Muscle layer of colon (tissue), 2 donors: ENCODE measurements around the gene CD7.
"Not testable (repeated sequence)": the region's sequence is repeated elsewhere in the genome, so short reads cannot be mapped to it uniquely, and the experiment has no call there.

Experiments used
- H3K27ac ChIP-seq: one replicate; pipeline ENCODE4 v1.7.0; 2013; ENCODE audit warnings: low read depth, mild to moderate bottlenecking, low read length, moderate library complexity
- H3K27me3 ChIP-seq, 2 donors: one replicate each; pipeline ENCODE4 v1.7.0; 2013; ENCODE audit warnings: low read length in 2 of 2, mild to moderate bottlenecking in 2 of 2; ENCODE audit not compliant: insufficient read depth in 2 of 2, control insufficient read depth in 1 of 2
- H3K36me3 ChIP-seq: one replicate; pipeline ENCODE4 v1.7.0; 2013; ENCODE audit warnings: mild to moderate bottlenecking, low read length; ENCODE audit not compliant: insufficient read depth
- H3K4me1 ChIP-seq: one replicate; pipeline ENCODE4 v1.7.0; 2013; ENCODE audit warnings: mild to moderate bottlenecking, low read length; ENCODE audit not compliant: insufficient read depth
- H3K4me3 ChIP-seq, 2 donors: one replicate each; pipeline ENCODE4 v1.7.0; 2013; ENCODE audit warnings: low read length in 2 of 2, low read depth in 1 of 2, mild to moderate bottlenecking in 1 of 2, moderate library complexity in 1 of 2
- H3K9ac ChIP-seq: one replicate; pipeline ENCODE4 v1.7.0; 2013; ENCODE audit warnings: low read length
- H3K9me3 ChIP-seq: one replicate; pipeline ENCODE4 v1.7.0; 2013; ENCODE audit warnings: mild to moderate bottlenecking, low read length
- donor health status: abdominal sarcoma.
- donor health status: Adenocarcinoma of cecum.

CD7 gene

DNA sequence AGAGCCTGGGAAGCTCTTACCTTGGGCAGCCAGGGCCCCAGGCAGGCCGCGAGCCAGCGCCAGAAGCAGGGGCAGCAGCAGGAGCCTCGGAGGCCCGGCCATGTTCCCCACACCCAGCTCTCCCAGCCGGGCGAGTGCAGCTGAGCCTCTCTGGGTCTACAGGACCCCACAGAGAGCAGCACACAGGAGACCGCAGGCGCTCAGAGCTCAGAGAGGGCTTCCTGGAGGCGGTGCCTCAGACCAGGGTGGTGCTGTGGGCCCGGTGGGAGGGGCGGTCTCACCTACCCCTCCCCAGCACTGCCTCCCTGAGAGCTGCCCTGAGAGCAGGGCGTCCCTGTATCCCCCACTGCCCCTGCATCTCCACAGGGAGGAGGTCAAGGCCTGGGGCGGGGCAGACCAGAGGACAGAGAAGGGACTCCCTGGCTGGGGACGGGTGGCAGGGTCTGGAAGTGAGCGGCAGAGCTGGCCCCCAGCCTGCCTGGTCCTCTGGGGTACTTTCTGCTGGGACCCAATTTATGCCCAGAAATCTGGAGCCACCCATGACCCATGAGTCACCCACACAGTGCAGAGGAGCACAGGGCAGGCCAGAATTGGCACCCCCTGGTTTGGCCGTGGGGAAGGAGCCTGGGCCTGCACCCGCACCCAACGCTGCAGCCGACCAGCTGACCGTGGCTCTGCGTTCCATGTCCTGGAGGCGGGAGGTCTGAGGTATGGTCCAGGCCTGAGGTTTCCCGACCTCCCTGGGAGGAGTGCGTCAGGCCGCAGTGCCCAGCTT, at the start of gene CD7:
TSS of gene CD7 (minus strand) at position 215 of the 775 bp plus-strand sequence. CDS start at position 102, 113 bp downstream.
- Histone ChIP-seq H3K9ac (no peak within 1 kb of the TSS), H3K4me1 (no peaks in the 10 kb centered on the region), H3K27me3 (peaks cover 30 to 46% of the 10 kb centered on the region in 2 donors), H3K9me3 (no peaks in the 10 kb centered on the region), H3K36me3 (no peaks in the 10 kb centered on the region), H3K27ac (no peak within 1 kb of the TSS), H3K4me3 (no peak within 1 kb of the TSS)

DNA sequence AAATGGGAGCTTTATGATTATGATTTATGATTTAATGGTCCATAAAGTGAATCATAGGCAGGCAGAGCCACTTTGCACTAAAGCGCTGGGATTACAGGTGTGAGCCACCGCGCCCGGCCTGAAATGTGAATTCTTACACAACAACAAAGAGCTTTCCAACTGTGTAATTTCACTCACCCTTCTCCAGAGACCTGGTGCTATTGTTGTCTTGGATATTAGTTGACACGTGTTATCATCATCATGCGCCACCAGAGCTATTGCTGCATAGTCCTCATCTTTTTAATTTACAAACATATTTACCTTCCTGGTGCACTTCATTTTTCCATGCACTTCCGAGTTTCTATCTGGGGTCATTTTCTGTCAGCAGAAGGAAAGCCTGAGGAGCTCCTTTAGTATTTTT, 49.3 kb upstream of the CD7 start:
- H3K9me3 ChIP-seq: no peaks in the 10 kb centered on the region
- no peak overlapping the region for H3K27ac ChIP-seq
- no peaks in the 10 kb centered on the region for H3K36me3 ChIP-seq
- H3K9ac ChIP-seq: no peak overlapping the region
- no peak overlapping the region for H3K4me3 ChIP-seq
- H3K4me1 ChIP-seq: peaks cover 9% of the 10 kb centered on the region
- H3K27me3 ChIP-seq: peaks cover 9 to 19% of the 10 kb centered on the region in 2 donors

DNA sequence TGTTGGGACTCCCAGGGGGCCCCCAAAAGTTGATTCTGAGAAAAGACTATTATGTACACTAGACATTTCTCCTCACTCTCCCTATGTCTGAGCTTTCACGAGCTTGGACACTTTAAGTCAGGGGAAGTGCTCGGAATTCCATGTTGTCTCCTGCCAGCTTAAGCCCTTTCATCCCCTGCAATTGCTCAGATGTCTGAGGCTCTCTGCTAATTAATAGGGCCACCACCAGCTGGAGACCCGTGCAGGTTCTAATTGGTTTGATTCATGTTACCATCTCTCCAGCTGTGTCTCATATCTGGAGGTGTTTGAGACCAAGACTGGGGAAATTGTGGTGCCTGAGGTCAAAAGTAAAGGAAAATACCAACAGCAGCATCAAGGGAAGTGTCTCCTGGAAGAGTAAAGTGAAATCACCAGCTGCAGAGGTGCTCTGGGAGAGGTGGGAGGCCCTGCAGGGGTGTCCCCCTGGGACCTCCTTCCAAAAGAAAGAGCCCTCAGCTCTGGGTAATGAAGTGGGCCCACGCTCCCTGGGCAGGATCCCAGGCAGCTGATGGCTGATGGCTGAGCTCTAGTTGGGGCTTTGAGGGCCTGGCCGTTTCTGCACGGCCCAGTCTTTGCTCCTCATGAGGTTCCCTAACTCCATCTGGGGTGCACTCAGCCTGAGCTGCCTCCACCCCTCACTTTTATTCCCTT, 48.3 kb upstream of the CD7 start:
- Histone ChIP-seq H3K9me3 (no peaks in the 10 kb centered on the region), H3K4me3 (no peak overlapping the region), H3K27me3 (peaks cover 4 to 11% of the 10 kb centered on the region in 2 donors), H3K27ac (no peak overlapping the region), H3K9ac (no peak overlapping the region), H3K36me3 (no peaks in the 10 kb centered on the region), H3K4me1 (peaks cover 4% of the 10 kb centered on the region)

DNA sequence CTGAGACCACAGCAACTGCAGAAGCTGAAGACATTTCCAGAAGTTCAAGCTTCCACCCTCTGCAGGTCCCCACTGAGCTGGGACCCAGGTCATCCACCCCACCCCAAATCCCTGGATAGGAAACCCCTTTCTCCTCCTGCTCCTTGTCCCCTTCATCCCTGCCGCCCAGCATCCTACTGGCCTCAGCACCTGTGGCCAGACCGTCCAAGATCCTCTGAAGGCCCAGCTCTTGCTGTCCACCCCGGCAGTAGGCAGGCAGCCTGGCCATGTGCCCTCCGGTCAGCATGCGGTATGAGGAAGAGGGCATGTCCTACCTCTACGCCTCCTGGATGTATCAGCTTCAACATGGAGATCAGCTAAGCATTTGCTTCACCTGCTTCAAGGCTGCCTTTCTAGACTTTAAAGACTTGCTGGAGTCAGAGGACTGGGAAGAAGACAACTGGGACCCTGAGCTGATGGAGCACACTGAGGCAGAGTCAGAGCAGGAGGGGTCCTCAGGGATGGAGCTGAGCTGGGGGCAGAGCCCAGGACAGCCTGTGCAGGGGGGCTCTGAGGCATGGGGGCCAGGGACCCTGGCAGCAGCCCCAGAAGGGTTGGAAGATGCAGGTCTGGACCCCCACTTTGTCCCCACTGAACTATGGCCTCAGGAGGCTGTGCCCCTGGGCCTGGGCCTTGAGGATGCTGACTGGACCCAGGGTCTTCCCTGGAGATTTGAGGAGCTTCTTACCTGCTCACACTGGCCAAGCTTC, 44.7 kb upstream of the CD7 start:
- H3K9ac ChIP-seq: no peak overlapping the region
- H3K4me3 ChIP-seq: no peak overlapping the region
- H3K36me3 ChIP-seq: no peaks in the 10 kb centered on the region
- H3K4me1 ChIP-seq: no peaks in the 10 kb centered on the region
- H3K27me3 ChIP-seq: peaks cover 0 to 24% of the 10 kb centered on the region in 2 donors
- no peak overlapping the region for H3K27ac ChIP-seq
- H3K9me3 ChIP-seq: no peaks in the 10 kb centered on the region

DNA sequence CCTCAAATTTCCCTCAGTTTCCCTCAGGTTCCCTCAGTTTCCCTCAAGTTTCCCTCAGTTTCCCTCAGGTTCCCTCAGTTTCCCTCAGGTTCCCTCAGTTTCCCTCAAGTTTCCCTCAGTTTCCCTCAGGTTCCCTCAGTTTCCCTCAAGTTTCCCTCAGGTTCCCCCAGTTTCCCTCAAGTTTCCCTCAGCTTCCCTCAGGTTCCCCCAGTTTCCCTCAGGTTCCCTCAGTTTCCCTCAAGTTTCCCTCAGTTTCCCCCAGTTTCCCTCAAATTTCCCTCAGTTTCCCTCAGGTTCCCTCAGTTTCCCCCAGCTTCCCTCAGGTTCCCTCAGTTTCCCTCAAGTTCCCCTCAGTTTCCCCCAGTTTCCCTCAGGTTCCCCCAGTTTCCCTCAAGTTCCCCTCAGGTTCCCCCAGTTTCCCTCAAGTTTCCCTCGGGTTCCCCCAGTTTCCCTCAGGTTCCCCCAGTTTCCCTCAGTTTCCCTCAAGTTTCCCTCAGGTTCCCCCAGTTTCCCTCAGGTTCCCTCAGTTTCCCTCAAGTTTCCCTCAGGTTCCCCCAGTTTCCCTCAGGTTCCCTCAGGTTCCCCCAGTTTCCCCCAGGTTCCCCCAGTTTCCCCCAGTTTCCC, 42.2 kb upstream of the CD7 start:
- not testable (repeated sequence) for H3K36me3 ChIP-seq, H3K9ac ChIP-seq, H3K9me3 ChIP-seq, H3K4me3 ChIP-seq, H3K27ac ChIP-seq, H3K4me1 ChIP-seq
- peaks cover 0 to 33% of the 10 kb centered on the region in 2 donors for H3K27me3 ChIP-seq

DNA sequence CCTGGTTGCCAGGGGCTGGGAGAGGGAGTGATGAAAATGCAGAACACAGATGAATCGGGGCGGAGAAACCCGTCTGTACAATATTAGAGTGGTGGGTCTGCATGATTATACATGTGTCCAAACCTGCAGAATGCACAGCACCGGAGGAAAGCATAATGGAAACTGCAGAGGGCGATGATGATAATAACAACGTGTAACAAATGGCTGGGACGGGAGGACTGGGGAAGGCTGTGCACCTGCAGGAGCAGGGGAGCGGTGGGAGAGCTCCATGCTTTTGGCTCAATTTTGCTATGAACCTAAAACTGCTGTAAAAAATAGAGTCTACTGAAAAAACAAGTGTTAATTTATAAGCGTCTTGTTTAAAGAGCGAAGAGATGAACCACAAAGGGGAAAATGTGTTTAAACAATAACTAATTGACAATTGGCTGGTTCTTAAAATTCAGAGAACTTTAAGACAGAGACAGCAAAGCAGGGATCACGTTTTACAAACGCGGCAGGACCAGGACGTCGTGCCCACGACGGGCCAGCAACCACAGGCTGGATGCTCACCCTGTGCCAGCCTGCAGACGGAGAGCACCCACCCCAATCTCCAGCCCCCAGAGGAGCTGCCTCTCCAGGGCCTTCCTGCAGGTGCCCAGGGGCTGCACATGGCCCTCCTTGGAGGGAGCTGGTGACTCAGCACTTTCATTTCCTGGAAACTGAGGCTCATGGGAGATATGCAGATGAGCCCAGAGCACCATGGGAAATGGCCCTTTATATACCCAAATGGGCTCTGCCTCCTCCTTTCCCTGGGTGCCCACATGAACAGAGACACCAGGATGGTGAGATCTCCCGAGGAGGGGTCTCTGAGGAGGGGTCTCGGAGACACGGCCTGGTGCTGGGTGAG, 41.3 kb upstream of the CD7 start, which contains the start of gene TEX19:
TSS of gene TEX19 (plus strand) at position 783 of the 886 bp plus-strand sequence. CDS start 2,904 bp downstream, outside the sequence.
- no peaks in the 10 kb centered on the region for H3K9me3 ChIP-seq
- peaks cover 6% of the 10 kb centered on the region for H3K4me1 ChIP-seq
- peaks cover 0 to 33% of the 10 kb centered on the region in 2 donors for H3K27me3 ChIP-seq
- H3K9ac ChIP-seq: no peak within 1 kb of the TSS
- H3K36me3 ChIP-seq: no peaks in the 10 kb centered on the region
- no peak within 1 kb of the TSS for H3K27ac ChIP-seq
- no peak within 1 kb of the TSS for H3K4me3 ChIP-seq

DNA sequence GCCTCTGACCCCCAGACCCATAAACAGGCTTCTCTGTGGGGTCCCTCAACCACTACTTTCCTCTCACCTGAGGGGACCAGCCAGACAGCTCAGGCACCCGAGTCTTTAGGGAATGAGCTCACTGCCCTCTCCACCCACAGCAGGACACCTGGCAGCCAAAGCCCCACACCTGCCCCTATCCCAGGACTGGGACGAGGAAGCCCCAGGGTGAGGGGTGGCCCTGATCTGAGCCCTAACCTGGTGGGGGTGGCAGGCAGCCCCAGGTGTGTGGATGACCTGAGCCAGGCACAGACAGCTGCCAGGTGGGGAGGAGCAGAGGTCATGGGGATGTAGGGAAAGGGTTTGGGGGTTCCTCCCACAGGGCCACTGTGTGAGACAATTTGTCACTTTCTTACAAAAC, 40.0 kb upstream of the CD7 start:
- no peaks in the 10 kb centered on the region for H3K9me3 ChIP-seq
- H3K9ac ChIP-seq: no peak overlapping the region
- no peaks in the 10 kb centered on the region for H3K36me3 ChIP-seq
- H3K4me1 ChIP-seq: peaks cover 6% of the 10 kb centered on the region
- no peak overlapping the region for H3K4me3 ChIP-seq
- no peak overlapping the region for H3K27ac ChIP-seq
- peaks cover 0 to 38% of the 10 kb centered on the region in 2 donors for H3K27me3 ChIP-seq

DNA sequence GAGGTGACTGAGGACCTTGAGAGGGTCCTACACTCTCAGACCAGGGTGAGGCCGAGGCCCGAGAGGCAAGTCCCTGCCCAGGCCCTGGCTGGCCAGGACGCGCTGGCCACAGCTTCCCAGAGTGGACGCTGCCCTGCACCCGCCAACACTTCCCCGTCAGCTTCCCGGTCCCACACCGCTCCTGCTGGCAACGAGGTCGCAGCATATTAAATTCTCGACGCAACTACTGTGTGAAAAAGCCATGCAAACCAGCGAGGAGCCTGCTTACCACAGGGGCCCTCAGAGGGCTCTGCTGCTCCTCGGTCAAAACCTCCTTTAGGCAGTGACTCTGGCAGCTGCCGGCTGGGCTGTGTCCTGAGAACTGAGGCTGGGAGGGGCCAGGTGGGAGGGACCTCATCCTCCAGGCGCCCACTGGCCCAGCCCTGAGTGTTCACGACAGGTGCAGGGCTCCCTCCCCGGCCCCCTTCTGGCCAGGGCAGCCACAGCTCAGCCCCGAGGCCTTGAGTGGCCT, 39.5 kb upstream of the CD7 start:
- H3K4me1 ChIP-seq: peaks cover 8% of the 10 kb centered on the region
- peaks cover 0 to 43% of the 10 kb centered on the region in 2 donors for H3K27me3 ChIP-seq
- H3K27ac ChIP-seq: no peak overlapping the region
- no peaks in the 10 kb centered on the region for H3K36me3 ChIP-seq
- no peak overlapping the region for H3K9ac ChIP-seq
- H3K4me3 ChIP-seq: no peak overlapping the region
- H3K9me3 ChIP-seq: no peaks in the 10 kb centered on the region

DNA sequence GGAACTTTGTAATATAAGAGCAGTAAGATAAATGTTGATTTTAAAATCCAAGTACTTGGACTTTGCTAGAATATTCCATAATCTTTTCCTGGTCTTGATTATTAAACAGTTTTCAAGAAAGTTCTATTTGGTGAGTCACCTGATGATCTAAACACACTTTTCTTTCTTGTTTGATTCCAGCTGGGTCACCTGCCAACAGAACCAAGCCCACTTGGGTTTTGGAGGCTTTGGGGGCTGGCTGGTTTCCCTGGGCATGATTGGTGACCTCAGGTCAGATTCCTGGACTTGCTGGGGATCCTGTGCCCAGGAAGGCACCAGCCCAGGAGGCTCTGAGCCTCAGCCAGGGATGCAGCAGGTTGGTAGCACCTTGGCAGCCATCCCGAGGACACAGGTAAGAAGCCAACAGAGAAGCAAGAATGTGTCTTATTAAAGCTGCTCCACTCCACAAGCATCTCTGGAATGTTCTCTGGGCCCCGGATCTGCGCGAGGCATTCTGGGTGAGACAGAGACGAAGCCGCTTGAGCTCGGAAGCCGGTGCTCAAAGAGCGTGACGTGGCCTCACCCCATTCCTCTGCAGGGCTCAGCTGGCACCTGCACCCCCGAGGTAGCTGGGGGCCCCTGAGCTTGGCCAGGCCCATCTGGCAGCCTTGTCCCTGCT, 38.5 kb upstream of the CD7 start:
- Histone ChIP-seq H3K9ac (no peak overlapping the region), H3K9me3 (no peaks in the 10 kb centered on the region), H3K27ac (no peak overlapping the region), H3K36me3 (no peaks in the 10 kb centered on the region), H3K4me3 (no peak overlapping the region), H3K4me1 (peaks cover 12% of the 10 kb centered on the region), H3K27me3 (peaks cover 0 to 43% of the 10 kb centered on the region in 2 donors)

DNA sequence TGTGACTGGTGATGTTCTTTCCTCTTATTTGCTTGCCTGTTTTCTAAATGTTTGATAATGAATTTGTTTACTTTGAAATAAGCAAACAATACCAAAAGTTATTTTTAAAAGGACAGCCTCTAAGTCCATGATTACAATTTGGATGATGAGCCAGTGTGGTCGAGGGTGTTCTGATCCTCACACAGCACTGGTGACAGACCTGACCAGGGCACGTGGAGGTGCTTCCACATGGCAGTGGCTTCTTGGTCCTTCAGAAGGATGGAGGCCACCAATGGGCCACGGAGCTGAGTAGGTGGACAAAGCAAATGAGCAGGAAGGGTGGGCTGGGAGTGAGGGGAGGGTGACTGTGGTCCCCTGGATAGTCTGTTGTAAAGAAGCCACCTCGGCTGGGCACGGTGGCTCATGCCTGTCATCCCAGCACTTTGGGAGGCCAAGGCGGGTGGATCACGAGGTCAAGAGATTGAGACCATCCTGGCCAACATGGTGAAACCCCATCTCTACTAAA, 37.4 kb upstream of the CD7 start:
- peaks cover 0 to 43% of the 10 kb centered on the region in 2 donors for H3K27me3 ChIP-seq

More for the DNA sequence above, 37.4 kb upstream of the CD7 start:
- Histone ChIP-seq H3K4me3 (no peak overlapping the region), H3K9ac (no peak overlapping the region), H3K36me3 (no peaks in the 10 kb centered on the region), H3K27ac (no peak overlapping the region), H3K9me3 (no peaks in the 10 kb centered on the region), H3K4me1 (peaks cover 12% of the 10 kb centered on the region)
